ENCODE measurements around the gene ZBTB20. TPM values are rescaled to one million over a fixed set of nuclear protein-coding genes. Genes with fewer than 3 reads are reported as not detected.

Gene ZBTB20
- total and polyA plus RNA-seq, 7 donors: under 0.01 to 113 (median 58.6) TPM

DNA sequence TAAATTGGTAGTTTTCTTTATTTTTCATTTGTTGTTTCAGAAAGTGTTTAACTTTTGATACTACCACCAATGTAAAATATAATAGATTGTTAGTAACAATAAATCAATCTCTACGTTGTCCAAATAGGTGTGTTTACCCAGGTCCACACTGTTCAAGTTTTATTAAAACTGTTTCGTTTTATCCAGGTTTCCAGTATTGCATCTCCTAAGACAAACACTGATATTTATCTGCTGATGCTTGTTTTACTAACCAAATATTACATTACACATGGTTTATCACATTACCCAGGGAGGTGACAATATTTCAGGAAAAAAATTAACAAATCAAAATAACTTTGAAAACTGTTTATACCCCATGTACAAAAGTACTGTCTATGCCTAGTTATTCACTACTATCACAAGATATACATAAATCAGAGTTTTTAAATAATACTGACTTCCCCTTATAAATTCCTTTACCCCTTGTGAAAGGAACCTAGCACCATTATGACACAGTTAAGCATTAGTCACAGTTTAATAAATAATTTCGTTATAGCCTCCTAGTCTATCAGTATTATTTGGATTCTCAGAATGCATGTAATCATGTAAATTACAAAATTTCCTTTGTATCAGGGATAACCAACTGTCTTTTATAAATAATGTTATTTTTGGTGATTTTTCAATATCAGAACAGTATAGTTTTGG is 205.3 kb downstream of the ZBTB20 start:
- Histone ChIP-seq H3K4me3 (no peak overlapping the region), H3K36me3 (no peaks in the 10 kb centered on the region), H3K4me1 (peaks cover 0 to 8% (median 3%) of the 10 kb centered on the region in 4 donors), H3K9me3 (no peaks in the 10 kb centered on the region), H3K27me3 (no peaks in the 10 kb centered on the region), H3K27ac (no peak overlapping the region)
- WGBS, 2 donors: 76 to 87% methylated on average over 3 of the region's 3 CpGs
- intact Hi-C loops (cut with DNase I): no loop called here
- DNase-seq: no peak
- TF ChIP-seq POLR2AphosphoS5 (IDR thresholded peaks at IDR 0.05): no peak
- TF ChIP-seq EP300 (IDR thresholded peaks at IDR 0.05): no peak
- no peak for TF ChIP-seq POLR2A (IDR thresholded peaks at IDR 0.05)
- TF ChIP-seq, protein P1, sequence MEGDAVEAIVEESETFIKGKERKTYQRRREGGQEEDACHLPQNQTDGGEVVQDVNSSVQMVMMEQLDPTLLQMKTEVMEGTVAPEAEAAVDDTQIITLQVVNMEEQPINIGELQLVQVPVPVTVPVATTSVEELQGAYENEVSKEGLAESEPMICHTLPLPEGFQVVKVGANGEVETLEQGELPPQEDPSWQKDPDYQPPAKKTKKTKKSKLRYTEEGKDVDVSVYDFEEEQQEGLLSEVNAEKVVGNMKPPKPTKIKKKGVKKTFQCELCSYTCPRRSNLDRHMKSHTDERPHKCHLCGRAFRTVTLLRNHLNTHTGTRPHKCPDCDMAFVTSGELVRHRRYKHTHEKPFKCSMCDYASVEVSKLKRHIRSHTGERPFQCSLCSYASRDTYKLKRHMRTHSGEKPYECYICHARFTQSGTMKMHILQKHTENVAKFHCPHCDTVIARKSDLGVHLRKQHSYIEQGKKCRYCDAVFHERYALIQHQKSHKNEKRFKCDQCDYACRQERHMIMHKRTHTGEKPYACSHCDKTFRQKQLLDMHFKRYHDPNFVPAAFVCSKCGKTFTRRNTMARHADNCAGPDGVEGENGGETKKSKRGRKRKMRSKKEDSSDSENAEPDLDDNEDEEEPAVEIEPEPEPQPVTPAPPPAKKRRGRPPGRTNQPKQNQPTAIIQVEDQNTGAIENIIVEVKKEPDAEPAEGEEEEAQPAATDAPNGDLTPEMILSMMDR (IDR thresholded peaks at IDR 0.05): no peak

DNA sequence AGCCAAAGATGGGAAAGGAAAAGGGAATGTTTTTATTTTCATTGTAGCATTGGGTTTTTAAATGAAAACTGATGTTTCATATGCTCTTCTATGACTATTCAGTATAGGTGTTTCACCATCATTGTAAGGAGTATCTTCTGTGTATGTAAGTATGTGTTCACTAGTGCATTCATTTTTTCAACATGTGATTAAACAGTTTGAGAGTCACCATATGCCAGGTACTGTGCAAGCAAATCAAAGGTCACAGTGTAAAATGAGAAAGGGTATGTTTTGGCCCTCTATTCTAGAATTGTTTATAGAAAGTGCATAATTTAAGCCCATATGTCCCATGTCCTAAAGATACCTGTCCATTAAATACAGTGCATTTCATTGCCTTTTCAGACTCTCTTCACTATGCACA is 207.2 kb downstream of the ZBTB20 start:
- Histone ChIP-seq H3K4me3 (no peak overlapping the region), H3K27ac (no peak overlapping the region), H3K27me3 (no peaks in the 10 kb centered on the region), H3K36me3 (no peaks in the 10 kb centered on the region), H3K4me1 (peaks cover 0 to 8% (median 3%) of the 10 kb centered on the region in 4 donors), H3K9me3 (no peaks in the 10 kb centered on the region)
- TF ChIP-seq POLR2A (IDR thresholded peaks at IDR 0.05) (no peak), EP300 (IDR thresholded peaks at IDR 0.05) (no peak), POLR2AphosphoS5 (IDR thresholded peaks at IDR 0.05) (no peak)
- TF ChIP-seq, protein P1 (IDR thresholded peaks at IDR 0.05): no peak
- no peak for DNase-seq
- intact Hi-C loops (cut with DNase I): no loop called here

DNA sequence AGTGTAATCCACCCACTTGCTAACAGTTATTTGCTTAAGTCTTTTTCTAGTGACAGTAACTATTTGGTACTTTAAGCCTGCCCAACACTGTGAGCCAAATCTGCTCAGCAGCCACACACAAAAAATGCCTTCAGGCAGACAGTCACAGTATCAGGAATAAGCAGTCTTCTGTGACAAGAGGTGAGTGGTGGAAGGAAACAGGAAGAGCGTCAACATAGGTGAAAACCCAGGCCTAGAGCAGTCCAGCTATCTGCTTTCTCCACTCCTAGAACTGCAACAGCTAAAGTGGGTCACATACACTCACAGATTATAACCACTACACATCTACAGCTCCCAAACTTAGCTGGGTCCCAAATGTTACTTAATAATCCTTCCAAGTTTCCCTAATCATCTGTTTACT is 213.7 kb downstream of the ZBTB20 start:
- Histone ChIP-seq H3K4me1 (no peaks in the 10 kb centered on the region), H3K4me3 (no peak overlapping the region), H3K9me3 (no peaks in the 10 kb centered on the region), H3K36me3 (no peaks in the 10 kb centered on the region), H3K27me3 (no peaks in the 10 kb centered on the region), H3K27ac (no peak overlapping the region)
- no peak for TF ChIP-seq POLR2AphosphoS5 (IDR thresholded peaks at IDR 0.05)
- TF ChIP-seq, protein P1 (IDR thresholded peaks at IDR 0.05): no peak
- no peak for TF ChIP-seq EP300 (IDR thresholded peaks at IDR 0.05)
- TF ChIP-seq POLR2A (IDR thresholded peaks at IDR 0.05): no peak
- no peak for DNase-seq
- intact Hi-C loops (cut with DNase I): no loop called here
- WGBS, 2 donors: 91 to 100% methylated on average over 1 of the region's 1 CpG

DNA sequence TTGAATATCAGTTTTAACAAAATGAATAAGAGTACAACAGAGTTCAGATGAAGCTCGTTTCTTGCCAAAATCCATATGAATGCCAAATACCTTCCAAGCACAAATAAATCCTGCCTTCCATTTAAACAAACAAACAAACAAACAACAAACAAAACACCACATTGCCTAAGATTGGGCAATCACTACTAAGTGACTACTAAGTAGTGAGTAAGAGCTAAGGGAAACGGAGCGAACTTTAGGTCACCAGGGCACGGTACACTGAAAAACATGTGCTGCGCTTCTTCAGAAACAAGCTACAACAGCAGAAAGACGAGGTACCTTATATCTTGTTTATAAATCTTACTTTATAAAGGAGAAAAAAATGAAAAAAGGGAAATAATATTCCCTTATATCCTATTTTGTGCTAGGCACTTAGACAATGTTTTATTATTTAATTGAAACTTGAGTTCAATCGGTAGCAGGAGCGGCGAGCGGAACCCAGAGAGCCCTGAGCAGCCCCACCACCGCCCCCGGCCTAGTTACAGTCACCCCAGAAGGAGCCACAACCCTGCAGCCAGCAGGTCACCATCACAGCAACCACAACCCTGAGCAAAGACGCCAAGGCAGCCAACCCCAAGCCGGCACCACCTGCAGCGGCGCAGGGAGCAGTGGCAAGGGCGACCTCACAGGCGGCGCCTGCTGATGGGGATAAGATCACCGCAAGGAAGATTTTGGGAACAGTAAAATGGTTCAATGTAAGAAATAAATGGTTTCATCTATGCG is 216.9 kb downstream of the ZBTB20 start:
- intact Hi-C loops (cut with DNase I): no loop called here
- no peak overlapping the region for H3K4me3 ChIP-seq
- no peak overlapping the region for H3K27ac ChIP-seq
- H3K9me3 ChIP-seq: no peaks in the 10 kb centered on the region
- WGBS, 2 donors: 95 to 97% methylated on average over 21 of the region's 21 CpGs
- no peaks in the 10 kb centered on the region for H3K36me3 ChIP-seq
- H3K4me1 ChIP-seq: no peaks in the 10 kb centered on the region
- no peak for TF ChIP-seq POLR2AphosphoS5 (IDR thresholded peaks at IDR 0.05)
- TF ChIP-seq EP300 (IDR thresholded peaks at IDR 0.05): no peak
- TF ChIP-seq, protein P1 (IDR thresholded peaks at IDR 0.05): no peak
- no peak for TF ChIP-seq POLR2A (IDR thresholded peaks at IDR 0.05)
- no peaks in the 10 kb centered on the region for H3K27me3 ChIP-seq
- DNase-seq: no peak
